Hepatocyte (in vitro differentiated cells): ENCODE measurements around the gene APOH. TPM values are rescaled to one million over a fixed set of nuclear protein-coding genes. Genes with fewer than 3 reads are reported as not detected.
A peak's percentile ranks its signal among the peaks of the same experiment; 100 is the strongest.

Experiments
- DNase-seq: peaks from one replicate; pipeline ENCODE4 v3.0.0-alpha.2; 2016; ENCODE audit warnings: low spot score
- H2AFZ ChIP-seq: fragments of 200-600 bp; sonication (generic); 2 replicates; pipeline ENCODE4 v1.6.0; 2016; ENCODE audit warnings: antibody characterized with exemption, mild to moderate bottlenecking
- H3K27ac ChIP-seq: fragments of 200-600 bp; sonication (generic); 2 replicates; pipeline ENCODE4 v1.5.1; 2016; ENCODE audit warnings: mild to moderate bottlenecking
- H3K27me3 ChIP-seq: fragments of 200-600 bp; sonication (generic); 2 replicates; pipeline ENCODE4 v1.6.1; 2016
- H3K36me3 ChIP-seq: fragments of 200-600 bp; sonication (generic); replicated peaks from 2 replicates; pipeline ENCODE4 v1.5.1; 2016; ENCODE audit warnings: low read depth; ENCODE audit not compliant: insufficient read depth
- H3K4me1 ChIP-seq: fragments of 200-600 bp; sonication (generic); 2 replicates; pipeline ENCODE4 v1.5.1; 2016; ENCODE audit warnings: mild to moderate bottlenecking, moderate library complexity; ENCODE audit not compliant: insufficient read depth
- H3K4me2 ChIP-seq: fragments of 200-600 bp; sonication (generic); 2 replicates; pipeline ENCODE4 v1.6.0; 2016
- H3K4me3 ChIP-seq: fragments of 200-600 bp; sonication (generic); 2 replicates; pipeline ENCODE4 v1.5.1; 2016; ENCODE audit warnings: mild to moderate bottlenecking
- H3K79me2 ChIP-seq: fragments of 200-600 bp; sonication (generic); 2 replicates; pipeline ENCODE4 v1.6.0; 2017; ENCODE audit warnings: mild to moderate bottlenecking
- H3K9me2 ChIP-seq: fragments of 200-600 bp; sonication (generic); replicated peaks from 2 replicates; pipeline ENCODE4 v1.6.0; 2017; ENCODE audit warnings: mild to moderate bottlenecking; ENCODE audit not compliant: insufficient read depth
- H3K9me3 ChIP-seq: fragments of 200-600 bp; sonication (generic); 2 replicates; pipeline ENCODE4 v1.5.1; 2016; ENCODE audit warnings: low read depth, mild to moderate bottlenecking
- H4K20me1 ChIP-seq: fragments of 200-600 bp; sonication (generic); 2 replicates; pipeline ENCODE4 v1.6.0; 2016; ENCODE audit warnings: mild to moderate bottlenecking; ENCODE audit not compliant: insufficient read depth, poor library complexity, severe bottlenecking
- CTCF ChIP-seq: fragments of 200-600 bp; sonication (generic); IDR thresholded peaks from 2 replicates; pipeline ENCODE4 v1.5.1; 2016; ENCODE audit warnings: antibody characterized with exemption, mild to moderate bottlenecking; ENCODE audit not compliant: poor library complexity
- EZH2 ChIP-seq: fragments of 200-600 bp; sonication (generic); IDR thresholded peaks from 2 replicates; pipeline ENCODE4 v1.6.1; 2016; ENCODE audit warnings: antibody characterized with exemption, mild to moderate bottlenecking, borderline replicate concordance
- EZH2phosphoT487 ChIP-seq: fragments of 200-600 bp; sonication (generic); IDR thresholded peaks from one replicate; pipeline ENCODE4 v1.6.1; 2018; ENCODE audit warnings: antibody characterized with exemption, mild to moderate bottlenecking, low read depth, moderate library complexity; ENCODE audit not compliant: unreplicated experiment, severe bottlenecking
- WGBS: methylation state at CpG from one replicate; pipeline ENCODE4 v1.1.6; 2016; ENCODE audit warnings: low lambda C conversion rate; ENCODE audit errors: missing lambda C conversion rate; 5-methylcytosine and 5-hydroxymethylcytosine counted together
- polyA plus RNA-seq: library from polyadenylated mRNA; unstranded; fragments of >200 nt; fragmentation: Nextera tagmentation; extraction: Ambion mirVana; gene quantifications from 2 replicates; pipeline ENCODE4 v1.2.1, GENCODE V29; 2016
- total RNA-seq: library from RNA; depleted of rRNA; stranded (reverse); fragments of >200 nt; gene quantifications from 2 replicates; pipeline ENCODE4 v1.2.3, GENCODE V29; 2014

Gene APOH
- total and polyA plus RNA-seq, 2 experiments from 2014 or later = 374 to 449 TPM

DNA sequence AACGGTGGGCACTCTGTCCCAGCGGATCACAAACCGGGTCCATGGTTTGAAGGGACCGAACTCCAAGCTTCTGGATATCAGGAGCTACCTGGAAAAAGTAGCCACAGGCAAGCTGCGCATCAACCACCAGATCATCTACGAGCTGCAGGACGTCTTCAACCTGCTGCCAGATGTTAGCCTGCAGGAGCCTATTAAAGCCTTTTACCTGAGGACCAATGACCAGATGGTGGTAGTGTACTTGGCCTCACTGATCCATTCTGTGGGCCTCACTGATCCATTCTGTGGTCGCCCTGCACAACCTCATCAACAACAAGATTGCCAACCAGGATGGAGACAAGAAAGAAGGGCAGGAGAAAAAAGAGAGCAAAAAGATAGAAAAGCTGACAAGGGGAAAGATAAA is 31.0 kb downstream of the APOH start:
- Histone ChIP-seq H3K79me2 (no peaks in the 10 kb centered on the region), H3K4me1 (no peaks in the 10 kb centered on the region), H3K27me3 (no peaks in the 10 kb centered on the region), H3K9me2 (no peaks in the 10 kb centered on the region), H3K4me2 (no peak overlapping the region), H3K27ac (no peak overlapping the region), H2AFZ (no peak overlapping the region), H3K36me3 (no peaks in the 10 kb centered on the region), H3K4me3 (no peak overlapping the region), H4K20me1 (no peaks in the 10 kb centered on the region), H3K9me3 (no peaks in the 10 kb centered on the region)
- no peak for TF ChIP-seq EZH2
- TF ChIP-seq CTCF = no peak
- TF ChIP-seq EZH2phosphoT487 = no peak
- 97% methylated on average over 8 of the region's 8 CpGs for WGBS
- DNase-seq = no peak

- Histone ChIP-seq H3K9me3 (no peaks in the 10 kb centered on the region), H3K4me3 (peak overlapping the region; percentile 79), H4K20me1 (no peaks in the 10 kb centered on the region), H3K27me3 (no peaks in the 10 kb centered on the region), H3K79me2 (peaks cover 17% of the 10 kb centered on the region), H3K4me2 (peak overlapping the region; percentile 86), H3K27ac (peak overlapping the region; percentile 39), H3K4me1 (peaks cover 11% of the 10 kb centered on the region), H3K9me2 (no peaks in the 10 kb centered on the region), H2AFZ (peak overlapping the region; percentile 92), H3K36me3 (no peaks in the 10 kb centered on the region)
- 6% methylated on average over 10 of the region's 10 CpGs for WGBS
- DNase-seq = no peak
- TF ChIP-seq EZH2 (no peak), EZH2phosphoT487 (no peak), CTCF (no peak)
Observed at GRCh38 chr17:66192378-66192687, 36.9 kb downstream of the APOH start.

DNA sequence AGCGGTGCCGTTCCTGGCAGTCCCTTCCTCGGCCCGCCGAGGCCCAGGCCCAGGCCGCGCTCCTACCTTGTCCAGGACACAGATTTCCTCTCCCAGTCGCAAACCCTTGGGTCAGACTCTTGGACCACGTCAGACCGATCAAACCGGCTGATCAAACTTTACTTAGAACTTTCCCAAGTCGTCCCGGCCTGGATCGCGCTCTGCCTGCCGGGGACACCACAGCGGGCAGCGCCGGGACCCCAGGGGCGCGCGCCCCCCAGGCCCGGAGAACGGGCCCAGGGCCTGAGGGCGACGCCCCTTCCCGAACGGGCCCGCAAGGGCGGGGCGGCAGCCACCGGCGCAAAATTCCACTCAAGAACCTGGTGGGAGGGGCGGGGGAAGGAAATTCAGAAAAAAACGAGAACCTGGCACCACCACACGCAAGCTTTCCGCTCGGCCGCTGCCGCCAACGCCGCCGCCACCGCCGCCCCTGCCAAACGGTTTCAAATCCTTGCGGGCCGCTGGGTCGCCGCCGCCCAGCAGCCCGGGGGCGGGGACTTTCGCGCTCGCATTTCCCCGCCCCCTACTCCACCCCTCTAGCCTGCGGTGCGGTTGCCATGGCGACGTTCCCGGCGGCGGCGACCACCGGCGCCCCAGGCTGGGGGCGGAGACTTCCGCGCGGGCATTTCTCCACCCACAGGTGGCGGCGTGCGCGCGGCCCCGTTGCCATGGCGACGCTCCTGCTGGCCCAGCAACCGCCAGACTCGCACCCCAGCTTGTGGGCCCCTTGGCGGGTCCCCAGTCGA is 37.4 kb downstream of the APOH start, which contains the start of gene CEP112:
TSS of gene CEP112 (minus strand) at position 541 of the 785 bp plus-strand sequence.
- peaks cover 17% of the 10 kb centered on the region for H3K79me2 ChIP-seq
- H3K4me2 ChIP-seq = peak within 1 kb of the TSS; percentile 86
- DNase-seq = peak; percentile 91
- peaks cover 11% of the 10 kb centered on the region for H3K4me1 ChIP-seq
- no peaks in the 10 kb centered on the region for H4K20me1 ChIP-seq
- H3K27me3 ChIP-seq = no peaks in the 10 kb centered on the region
- peak within 1 kb of the TSS; percentile 79 for H3K4me3 ChIP-seq
- 1% methylated on average over 75 of the region's 83 CpGs for WGBS
- H2AFZ ChIP-seq = peak within 1 kb of the TSS; percentile 92
- peak within 1 kb of the TSS; percentile 77 for H3K27ac ChIP-seq
- no peaks in the 10 kb centered on the region for H3K36me3 ChIP-seq
- TF ChIP-seq EZH2 (no peak), EZH2phosphoT487 (no peak), CTCF (no peak)
- no peaks in the 10 kb centered on the region for H3K9me2 ChIP-seq
- no peaks in the 10 kb centered on the region for H3K9me3 ChIP-seq
